COLO668 (cell line): ENCODE results near the gene SLC22A3.
"Not testable (repeated sequence)": the region's sequence is repeated elsewhere in the genome, so short reads cannot be mapped to it uniquely, and the experiment has no call there.

Experiments
- DNase-seq: peaks from one replicate; lab custom pipeline; 2025; ENCODE audit not compliant: unreplicated experiment; lab: John Stamatoyannopoulos, UW

The SLC22A3 gene

GRCh38 chr6:160348223-160349019 lies at the start of gene SLC22A3:
TSS of gene SLC22A3 (plus strand) at chr6:160348378. CDS start at chr6:160348420, 42 bp downstream.
- peak; percentile 46 for DNase-seq

GRCh38 chr6:160299559-160299958 lies 48.6 kb upstream of the SLC22A3 start:
- DNase-seq = no peak

- DNase-seq = peak; percentile 2
These were observed 48.0 kb upstream of the SLC22A3 start for GRCh38 chr6:160300076-160300695.

- no peak for DNase-seq
These were observed 46.8 kb upstream of the SLC22A3 start for GRCh38 chr6:160301339-160301738.

- not testable (repeated sequence) for DNase-seq
These were observed 45.6 kb upstream of the SLC22A3 start for GRCh38 chr6:160302431-160303082.

- no peak for DNase-seq
These were observed 44.4 kb upstream of the SLC22A3 start for GRCh38 chr6:160303806-160304205.

GRCh38 chr6:160305926-160306713 lies 42.1 kb upstream of the SLC22A3 start:
- DNase-seq = no peak

- DNase-seq = no peak
These were observed 38.5 kb upstream of the SLC22A3 start for GRCh38 chr6:160309718-160310117.

- no peak for DNase-seq
These were observed 35.3 kb upstream of the SLC22A3 start for GRCh38 chr6:160312900-160313299.

GRCh38 chr6:160315310-160315709 lies 32.9 kb upstream of the SLC22A3 start:
- DNase-seq = no peak

- no peak for DNase-seq
These were observed 31.9 kb upstream of the SLC22A3 start for GRCh38 chr6:160316261-160316660.

- no peak for DNase-seq
These were observed 28.9 kb upstream of the SLC22A3 start for GRCh38 chr6:160319246-160319645.

- no peak for DNase-seq
These were observed 26.3 kb upstream of the SLC22A3 start for GRCh38 chr6:160321729-160322505.

GRCh38 chr6:160327981-160328380 lies 20.2 kb upstream of the SLC22A3 start:
- no peak for DNase-seq

- no peak for DNase-seq
These were observed 19.7 kb upstream of the SLC22A3 start for GRCh38 chr6:160328447-160328846.

- DNase-seq = no peak
These were observed 19.0 kb upstream of the SLC22A3 start for GRCh38 chr6:160329188-160329587.

GRCh38 chr6:160330619-160331018 lies 17.6 kb upstream of the SLC22A3 start:
- no peak for DNase-seq

GRCh38 chr6:160331204-160331603 lies 17.0 kb upstream of the SLC22A3 start:
- DNase-seq = no peak

GRCh38 chr6:160331753-160332152 lies 16.4 kb upstream of the SLC22A3 start:
- no peak for DNase-seq

GRCh38 chr6:160333101-160333500 lies 15.1 kb upstream of the SLC22A3 start:
- no peak for DNase-seq
